IPS DF 4.7 (cell line): ENCODE data around the gene ITCH.
"Not testable (repeated sequence)": the region's sequence is repeated elsewhere in the genome, so short reads cannot be mapped to it uniquely, and the experiment has no call there.

ENCODE experiments used
- DNase-seq: peaks from one replicate; pipeline ENCODE4 v3.0.0-alpha.2; 2013; ENCODE audit warnings: low spot score; ENCODE audit errors: extremely low read depth

ITCH gene

DNA sequence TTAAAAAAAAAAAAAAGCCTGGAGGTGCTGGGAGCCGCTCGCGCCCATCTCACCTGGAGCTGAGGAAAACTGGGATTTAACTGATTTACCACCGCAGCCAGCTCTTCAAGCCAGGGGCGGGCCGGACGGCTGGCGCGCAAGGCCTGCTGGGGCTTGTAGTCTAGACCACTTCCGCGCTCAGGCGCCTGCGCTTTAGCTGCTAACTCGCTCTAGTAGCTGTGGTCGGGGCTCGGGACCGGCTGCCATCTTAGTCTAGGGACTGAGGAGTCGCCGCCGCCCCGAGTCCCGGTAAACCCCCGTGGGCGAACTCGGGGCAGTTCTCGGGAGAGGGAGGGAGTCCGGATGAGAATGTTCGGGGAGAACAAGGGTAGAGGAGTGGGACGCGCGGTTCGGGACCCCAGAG, at the start of gene ITCH:
TSS of gene ITCH (plus strand) at position 212 of the 403 bp plus-strand sequence. CDS start 30,539 bp downstream, outside the sequence.
- peak; percentile 62 for DNase-seq

DNA sequence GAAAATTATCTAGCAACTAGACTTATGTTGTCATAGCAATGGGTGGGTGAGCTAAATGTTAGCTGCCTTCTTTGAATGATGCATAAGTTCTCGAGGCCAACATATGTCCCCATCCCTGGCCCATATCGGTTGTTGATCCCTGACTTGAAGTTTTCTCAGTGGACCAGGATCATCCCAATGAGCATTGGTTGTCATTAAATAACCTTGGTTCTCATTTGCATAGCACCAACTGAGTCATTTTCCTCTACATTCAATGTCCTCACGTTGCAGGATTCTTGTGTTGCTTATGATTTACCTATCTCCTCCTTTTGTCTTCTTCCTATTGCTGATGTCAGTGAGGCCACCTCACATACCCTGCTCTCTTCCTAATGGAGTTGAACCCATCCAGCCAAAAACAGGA, 47.8 kb upstream of the ITCH start:
- DNase-seq: no peak

DNA sequence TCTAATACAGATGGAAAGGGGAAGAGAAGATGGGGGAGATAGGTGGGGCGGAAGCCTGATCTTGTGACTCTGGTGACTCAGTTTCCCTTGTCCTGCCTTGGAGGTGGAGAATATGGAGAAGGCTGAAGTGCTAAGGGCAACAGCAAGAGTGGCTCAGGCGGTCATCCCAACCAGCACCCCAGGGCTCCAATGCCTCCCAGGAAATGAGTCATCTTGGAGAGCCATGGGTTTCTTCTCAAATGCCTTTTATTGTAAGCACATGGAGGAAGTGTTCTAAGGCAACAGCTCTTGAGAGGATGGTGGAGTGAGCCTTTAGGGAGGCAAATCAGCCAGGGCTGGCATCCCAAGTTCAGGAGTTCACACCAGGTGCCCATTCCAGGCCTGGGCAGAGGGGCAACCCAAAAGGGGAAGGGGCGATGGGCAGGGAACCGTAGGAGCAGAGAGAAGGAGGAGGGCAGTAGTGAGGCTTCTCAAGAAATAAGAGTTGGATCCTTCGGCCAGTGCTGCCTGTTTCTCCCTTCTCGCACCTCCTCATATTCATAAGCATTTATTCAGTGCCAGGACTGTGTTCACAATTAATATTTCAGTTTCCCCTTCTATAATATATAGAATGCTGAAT, 46.8 kb upstream of the ITCH start:
- DNase-seq: no peak

DNA sequence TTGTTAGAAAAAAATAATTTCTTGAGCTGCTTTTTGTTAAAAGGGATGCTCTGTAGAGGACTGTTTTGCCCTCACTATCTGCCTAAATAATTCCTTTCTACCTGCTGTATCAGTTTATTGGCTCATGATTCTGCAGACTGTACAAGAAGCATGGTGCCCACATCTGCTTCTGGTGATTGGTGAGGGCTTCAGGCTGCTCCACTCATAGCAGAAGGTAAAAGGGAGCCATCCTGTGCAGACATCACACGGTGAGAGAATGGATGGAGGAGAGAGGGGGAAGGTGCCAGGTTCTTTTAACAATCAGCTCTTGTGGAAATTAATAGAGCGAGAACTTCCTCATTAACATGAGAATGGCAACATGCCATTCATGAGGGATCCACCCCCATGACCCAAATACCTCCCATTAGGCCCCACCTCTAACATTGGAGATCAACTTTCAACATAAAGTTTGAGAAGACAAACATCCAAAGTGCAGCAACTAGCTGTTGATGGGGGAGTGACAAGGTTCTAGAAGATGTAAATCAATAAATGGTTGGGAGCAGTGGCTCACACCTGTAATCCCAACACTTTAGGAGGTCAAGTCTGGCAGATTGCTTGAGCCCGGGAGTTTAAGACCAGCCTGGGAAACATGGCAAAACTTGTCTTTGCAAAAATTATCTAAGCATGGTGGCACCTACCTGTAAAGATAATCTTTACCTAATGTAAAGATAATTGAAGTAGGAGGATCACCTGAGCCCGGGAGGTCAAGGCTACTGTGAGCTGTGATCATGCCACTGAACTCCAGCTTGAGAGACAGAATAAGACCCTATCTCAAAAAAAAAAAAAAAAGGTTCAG, 44.2 kb upstream of the ITCH start:
- DNase-seq: no peak

DNA sequence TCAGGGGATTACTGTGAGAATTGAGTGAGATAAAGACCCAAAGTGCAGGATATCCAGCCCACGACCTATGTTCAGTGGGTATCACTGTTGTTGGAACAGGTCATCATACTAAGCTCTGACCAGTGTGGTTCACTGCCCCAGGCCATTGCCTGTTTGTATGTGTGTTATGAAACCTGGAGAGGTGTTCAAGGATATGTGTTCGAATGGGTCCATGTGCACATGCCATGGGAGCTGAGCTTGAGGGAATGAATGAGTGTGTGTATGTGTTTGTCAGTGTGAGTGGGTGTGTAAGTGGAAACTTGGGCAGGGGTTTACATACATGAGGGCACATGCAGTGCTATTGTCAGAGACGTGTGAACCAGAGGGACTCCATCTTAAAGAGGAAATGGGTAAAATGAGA, 42.2 kb upstream of the ITCH start:
- DNase-seq: no peak

DNA sequence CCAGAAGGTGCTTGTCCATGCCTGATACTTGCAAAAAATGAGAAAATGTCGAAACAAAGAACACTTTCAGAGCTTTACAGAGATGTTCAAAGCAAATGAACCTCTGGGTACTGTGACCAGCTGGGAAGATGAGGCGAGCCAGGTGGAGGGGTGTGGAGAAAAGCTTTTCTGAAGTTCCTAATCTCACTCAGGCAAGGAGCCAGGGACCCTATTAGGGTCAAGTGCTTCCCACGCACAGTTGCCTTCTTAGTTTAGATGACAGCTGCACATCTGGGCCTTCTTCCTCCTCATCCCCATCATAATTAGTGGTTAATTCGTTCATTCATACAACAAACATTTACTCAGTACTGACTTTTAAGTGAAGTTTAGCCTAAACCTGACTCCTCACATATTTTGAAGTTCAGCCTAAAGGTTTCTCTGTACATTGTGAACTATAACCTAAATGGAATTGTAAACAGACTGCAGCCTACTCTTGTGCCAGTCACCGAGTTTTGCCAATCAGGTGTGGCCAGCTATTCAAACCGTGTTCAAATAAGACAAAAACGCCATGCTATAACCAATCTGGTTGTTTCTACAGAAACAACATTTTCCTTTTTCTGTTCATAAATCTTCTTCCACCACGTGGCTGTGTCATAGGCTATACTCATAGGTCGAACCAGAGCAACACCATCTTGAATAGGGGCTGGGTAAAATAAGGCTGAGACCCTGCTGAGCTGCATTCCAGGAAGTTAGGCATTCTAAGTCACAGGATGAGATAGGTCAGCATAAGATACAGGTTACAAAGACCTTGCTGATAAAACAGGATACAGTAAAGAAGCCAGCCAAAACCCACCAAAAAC, 40.6 kb upstream of the ITCH start:
- DNase-seq: no peak

DNA sequence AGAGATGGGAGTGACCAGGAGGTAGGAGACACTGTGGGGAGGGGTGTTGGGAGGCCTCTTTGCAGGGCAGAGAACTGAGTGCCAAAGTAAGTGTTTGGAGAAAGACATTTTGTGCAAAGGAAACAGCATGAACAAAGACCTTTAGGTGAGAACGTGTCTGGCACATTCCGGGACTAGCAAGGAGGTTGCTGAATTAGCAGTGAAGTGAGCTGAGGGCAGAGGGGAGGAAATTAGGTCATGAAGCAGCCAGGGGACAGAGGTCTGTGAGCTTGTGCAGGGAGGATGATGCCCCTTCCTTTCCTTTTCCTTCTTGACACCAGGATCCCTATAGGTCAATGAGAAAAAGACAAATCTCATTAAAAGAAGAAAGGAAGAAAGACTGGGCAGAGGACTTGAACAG, 38.5 kb upstream of the ITCH start:
- DNase-seq: no peak

DNA sequence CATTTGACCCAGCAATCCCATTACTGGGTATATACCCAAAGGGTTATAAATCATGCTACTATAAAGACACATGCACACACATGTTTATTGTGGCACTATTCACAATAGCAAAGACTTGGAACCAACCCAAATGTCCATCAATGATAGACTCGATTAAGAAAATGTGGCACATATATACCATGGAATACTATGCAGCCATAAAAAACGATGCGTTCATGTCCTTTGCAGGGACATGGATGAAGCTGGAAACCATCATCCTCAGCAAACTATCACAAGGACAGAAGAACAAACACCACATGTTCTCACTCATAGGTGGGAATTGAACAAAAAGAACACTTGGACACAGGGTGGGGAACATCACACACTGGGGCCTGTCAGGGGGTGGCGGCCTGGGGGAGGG, 34.9 kb upstream of the ITCH start:
- DNase-seq: not testable (repeated sequence)

DNA sequence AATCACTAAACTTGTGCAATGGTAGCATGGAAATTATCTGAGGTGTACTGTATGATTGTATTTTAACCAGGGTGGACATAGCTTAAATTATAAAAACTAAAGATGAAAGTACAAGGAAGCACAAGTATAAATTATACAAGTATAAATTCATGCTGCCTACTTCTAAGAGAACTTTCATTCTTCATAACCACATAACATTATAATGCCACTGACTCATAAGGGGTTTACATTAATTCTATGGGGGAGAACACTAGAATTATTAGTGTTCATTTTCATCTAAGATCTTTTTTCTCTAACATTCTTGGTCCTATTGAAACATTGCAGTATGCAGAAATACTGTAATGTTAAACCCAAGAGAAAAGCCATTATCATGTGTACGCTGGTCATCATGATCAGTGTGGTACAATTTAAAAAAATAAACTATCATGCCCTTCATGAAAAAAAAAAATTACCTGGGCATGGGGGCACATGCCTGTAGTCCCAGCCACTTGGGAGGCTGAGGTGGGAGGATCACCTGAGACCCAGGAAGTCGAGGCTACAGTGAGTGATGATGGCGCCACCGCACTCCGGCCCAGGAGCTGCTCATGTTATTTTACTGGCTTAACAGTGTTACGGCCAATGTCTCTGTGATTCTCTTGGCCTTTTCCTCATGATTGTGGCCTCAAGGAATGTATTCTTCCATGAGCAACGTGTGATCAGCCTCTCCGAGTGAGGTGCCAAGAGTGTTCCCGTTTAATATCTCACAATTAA, 34.0 kb upstream of the ITCH start:
- DNase-seq: no peak

DNA sequence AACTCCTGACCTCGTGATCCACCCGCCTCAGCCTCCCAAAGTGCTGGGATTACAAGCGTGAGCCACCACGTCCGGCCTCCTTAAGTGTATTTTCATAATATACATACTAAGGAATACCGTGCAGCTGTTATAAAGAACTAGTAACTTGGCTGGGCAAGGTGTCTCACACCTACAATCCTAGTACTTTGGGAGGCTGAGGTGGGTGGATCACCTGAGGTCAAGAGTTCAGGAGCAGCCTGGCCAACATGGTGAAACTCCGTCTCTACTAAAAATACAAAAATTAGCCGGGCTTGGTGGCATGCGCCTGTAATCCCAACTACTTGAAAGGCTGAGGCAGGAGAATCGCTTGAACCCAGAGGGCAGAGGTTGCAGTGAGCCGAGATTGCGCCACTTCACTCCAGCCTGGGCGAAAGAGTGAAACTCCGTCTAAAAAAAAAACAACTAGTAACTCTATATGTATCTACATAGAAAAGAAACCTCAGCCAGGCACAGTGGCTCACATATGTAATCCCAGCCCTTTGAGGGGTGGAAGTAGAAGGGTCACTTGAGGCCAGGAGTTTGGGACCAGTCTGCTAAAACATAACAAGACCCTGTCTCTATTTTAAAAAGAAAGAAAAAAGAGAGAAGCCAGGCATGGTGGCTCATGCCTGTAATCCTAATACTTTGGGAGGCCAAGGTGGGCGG, 32.1 kb upstream of the ITCH start:
- DNase-seq: not testable (repeated sequence)

DNA sequence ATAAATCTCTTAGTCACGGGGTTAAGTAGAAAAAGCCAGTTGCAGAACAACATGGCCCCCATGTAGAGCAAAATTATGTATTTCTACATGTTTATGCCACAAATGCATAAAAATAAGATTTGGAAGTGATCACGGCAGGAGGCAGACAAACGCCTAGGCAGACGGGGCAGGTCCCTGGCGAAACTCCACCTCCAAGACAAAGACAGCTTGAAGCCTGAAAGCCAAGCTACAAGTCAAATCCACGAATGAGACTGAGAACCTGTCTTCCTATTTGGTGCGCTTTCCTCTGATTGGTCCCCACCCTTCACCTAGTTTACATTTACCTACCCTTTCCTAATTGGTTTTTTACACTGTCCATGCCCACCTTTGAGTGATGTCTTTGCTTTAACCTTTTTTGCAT, 31.2 kb upstream of the ITCH start:
- no peak for DNase-seq

DNA sequence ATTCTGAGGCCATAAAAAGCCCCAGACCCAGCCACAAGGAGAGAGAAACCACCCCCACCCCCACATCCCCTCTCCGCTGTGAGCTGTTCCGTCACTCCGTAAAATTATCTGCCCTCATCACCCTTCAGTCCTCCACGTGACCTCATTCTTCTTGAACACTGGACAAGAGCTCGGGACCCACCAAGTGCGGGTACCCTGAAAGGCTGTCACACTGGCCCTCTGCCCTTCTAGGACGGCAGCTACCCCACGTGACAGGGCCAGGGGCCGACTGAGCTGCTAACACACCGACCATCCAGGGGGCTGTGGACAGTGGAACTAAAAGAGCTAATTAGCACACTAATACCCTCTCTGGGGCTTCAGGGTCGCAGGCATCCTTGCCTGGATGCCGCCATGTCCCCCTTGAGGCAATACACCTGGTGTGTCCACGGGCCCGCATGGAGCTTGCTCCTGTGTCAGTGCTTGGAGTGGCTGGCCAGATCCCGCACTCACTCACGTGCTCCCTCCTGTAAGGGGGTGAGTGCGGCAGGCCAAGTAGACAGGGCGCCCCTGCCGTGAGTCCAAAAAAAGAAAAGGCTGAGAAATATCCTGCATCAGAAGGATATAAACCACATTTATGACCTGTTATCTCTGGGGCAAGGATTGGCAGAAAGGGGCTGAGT, 30.7 kb upstream of the ITCH start:
- DNase-seq: no peak

DNA sequence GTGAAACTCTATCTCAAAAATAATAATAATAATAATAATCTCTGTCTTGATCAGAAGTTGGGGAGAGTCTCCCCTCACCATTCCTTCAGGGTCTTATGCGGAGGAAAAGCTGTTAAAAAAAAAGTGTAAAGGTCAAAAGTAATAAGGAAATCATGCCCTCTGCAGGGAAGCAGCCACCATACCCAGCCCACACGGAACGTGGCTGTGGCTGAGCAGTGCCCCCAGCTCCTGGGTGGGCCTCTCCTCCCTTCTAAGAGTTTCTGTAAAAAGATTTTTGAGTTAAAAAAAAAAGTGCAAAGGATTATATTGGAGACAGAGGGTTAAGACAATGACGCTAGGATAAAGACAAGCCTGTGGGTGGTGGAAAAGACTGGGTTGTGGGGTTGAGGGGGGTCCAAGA, 29.3 kb upstream of the ITCH start:
- DNase-seq: no peak

DNA sequence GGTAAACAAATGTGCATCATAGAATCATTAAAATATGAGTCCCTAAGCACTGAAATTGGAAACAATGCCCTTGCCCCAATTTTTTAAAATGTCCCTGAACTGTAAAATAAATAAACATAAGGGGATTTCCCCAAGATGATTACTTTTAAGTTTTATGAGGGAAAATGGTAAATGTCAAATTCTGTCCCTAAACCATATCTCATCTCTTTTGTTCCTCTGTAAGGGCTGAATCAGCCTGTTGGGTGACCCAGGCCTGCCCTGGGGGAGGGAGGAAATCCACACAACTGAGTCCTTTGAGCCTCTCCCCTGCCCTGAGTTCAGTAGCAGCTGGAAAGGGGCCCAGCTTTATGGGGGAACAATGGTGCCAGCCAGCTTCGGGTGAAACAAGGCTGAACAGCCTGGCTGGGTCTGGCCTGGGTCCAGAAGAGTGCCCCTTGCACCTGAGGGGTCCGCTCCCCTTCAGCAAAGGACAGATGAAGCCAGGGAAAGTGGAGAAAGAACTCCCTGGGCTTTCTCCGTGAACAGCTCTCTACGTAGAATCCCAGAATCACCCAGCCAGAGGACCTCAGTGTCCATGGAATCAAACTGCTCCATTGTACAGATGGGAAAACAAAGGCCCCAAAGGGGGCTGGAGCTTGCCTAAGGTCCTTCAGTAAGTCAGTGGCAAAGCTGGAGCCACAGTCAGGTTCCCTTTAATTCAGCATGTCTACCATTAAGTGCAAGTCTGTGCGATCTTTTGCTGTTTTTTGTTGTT, 28.2 kb upstream of the ITCH start:
- no peak for DNase-seq

DNA sequence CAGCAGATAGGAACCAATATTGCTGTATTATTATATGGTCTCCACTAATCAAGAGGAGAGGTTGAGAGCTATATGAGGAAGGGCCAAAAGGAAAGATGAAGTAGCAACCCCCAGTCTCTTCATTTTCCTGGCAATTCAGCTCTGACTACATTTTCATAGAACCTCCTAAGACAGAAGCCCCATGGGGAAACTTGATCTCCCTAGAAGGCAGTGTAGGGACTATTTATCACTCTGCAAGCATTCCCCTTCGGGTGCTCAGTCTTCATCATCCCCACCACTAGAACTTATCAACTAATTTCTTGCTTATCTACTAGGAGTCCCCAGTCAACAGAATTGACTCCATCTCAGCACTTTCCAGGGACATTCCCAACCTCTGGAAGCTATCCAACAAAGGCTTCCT, 25.5 kb upstream of the ITCH start:
- DNase-seq: no peak

DNA sequence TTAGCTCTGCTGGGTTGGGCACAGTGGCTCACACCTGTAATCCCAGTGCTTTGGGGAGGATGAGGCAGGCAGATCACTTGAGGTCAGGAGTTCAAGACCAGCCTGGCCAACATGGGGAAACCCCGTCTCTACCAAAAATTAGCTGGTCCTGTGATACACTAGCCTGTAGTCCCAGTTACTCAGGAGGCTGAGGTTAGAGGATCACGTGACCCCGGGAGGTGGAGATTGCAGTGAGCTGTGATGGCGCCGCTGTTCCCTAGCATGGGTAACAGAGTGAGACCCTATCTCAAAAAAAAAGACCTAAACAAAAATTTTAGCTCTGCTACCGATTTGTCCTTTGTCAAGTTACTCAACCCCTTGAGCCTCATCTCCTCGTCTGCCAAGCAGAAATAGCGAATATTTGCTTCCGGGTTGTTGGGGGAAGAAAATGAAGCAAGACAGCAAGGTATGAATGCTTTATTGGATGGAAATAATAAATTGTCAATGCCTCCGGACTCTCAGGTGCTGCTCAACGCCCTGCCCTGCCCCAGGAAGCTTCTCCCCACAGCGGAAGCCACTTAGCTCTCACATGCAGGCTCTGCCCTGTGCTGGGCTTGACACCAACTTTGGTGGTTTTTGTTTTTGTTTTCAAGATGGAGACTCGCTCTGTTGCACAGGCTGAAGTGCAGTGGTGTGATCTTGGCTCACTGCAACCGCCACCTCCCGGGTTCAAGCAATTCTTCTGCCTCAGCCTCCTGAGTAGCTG, 24.9 kb upstream of the ITCH start:
- no peak for DNase-seq

DNA sequence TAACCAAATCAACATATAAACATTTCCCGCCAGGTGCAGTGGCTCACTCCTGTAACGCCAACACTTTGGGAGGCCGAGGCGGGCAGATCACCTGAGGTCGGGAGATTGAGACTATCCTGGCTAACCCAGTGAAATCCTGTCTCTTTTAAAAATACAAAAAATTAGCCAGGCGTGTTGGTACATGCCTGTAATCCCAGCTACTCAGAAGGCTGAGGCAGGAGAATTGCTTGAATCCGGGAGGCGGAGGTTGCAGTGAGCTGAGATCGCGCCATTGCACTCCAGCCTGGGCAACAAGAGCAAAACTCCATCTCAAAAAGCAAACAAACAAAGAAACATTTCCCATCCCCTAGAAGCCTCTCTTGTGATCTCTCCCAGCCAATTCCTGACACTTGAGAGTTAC, 22.3 kb upstream of the ITCH start:
- DNase-seq: not testable (repeated sequence)

DNA sequence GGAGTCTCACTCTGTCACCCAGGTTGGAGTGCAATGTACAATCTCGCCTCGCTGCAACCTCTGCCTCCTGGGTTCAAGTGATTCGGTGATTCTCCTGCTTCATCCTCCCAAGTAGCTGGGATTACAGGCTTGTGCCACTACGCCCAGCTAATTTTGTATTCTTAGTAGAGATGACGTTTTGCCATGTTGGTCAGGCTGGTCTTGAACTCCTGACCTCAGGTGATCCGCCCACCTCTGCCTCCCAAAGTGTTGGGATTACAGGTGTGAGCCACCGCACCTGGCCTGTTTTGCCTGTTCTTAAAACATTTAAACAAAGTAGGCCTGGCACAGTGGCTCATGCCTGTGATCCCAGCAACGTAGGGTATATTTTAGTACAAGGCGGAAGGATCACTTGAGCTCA, 21.9 kb upstream of the ITCH start:
- DNase-seq: not testable (repeated sequence)
